Suprapubic skin (tissue), 4 donors: ENCODE measurements around the gene ATF2. TPM values are rescaled to one million over a fixed set of nuclear protein-coding genes. Genes with fewer than 3 reads are reported as not detected.

Experiments
- DNase-seq, 2 donors: peaks; one replicate each; pipeline ENCODE4 v3.0.0-alpha.2; 2019; ENCODE audit warnings: low spot score in 2 of 2
- H3K27ac ChIP-seq: fragments of 200-600 bp; sonication (generic); one replicate; pipeline ENCODE4 v1.5.1; 2019
- H3K27me3 ChIP-seq: fragments of 200-600 bp; sonication (generic); one replicate; pipeline ENCODE4 v1.5.1; 2019
- H3K36me3 ChIP-seq: fragments of 200-600 bp; sonication (generic); one replicate; pipeline ENCODE4 v1.5.1; 2019
- H3K4me1 ChIP-seq: fragments of 200-600 bp; sonication (generic); one replicate; pipeline ENCODE4 v1.5.1; 2019
- H3K4me3 ChIP-seq: fragments of 200-600 bp; sonication (generic); one replicate; pipeline ENCODE4 v1.5.1; 2019; ENCODE audit warnings: mild to moderate bottlenecking
- H3K9me3 ChIP-seq: fragments of 200-600 bp; sonication (generic); one replicate; pipeline ENCODE4 v1.5.1; 2019
- CTCF ChIP-seq, 2 donors: fragments of 200-600 bp in 1 of 2; fragments of 450-650 bp in 1 of 2; sonication (generic) in 1 of 2; IDR thresholded peaks; one replicate each; pipeline ENCODE4 v1.5.1; 2016 to 2019; ENCODE audit warnings: antibody characterized with exemption in 2 of 2, mild to moderate bottlenecking in 1 of 2, moderate library complexity in 1 of 2
- EP300 ChIP-seq: sonication (generic); formaldehyde crosslinking; IDR thresholded peaks from one replicate; pipeline ENCODE4 v1.6.1; 2017; ENCODE audit warnings: antibody characterized with exemption
- POLR2A ChIP-seq, 2 donors: fragments of 450-650 bp; IDR thresholded peaks; one replicate each; pipeline ENCODE4 v1.6.1; 2017; ENCODE audit warnings: antibody characterized with exemption in 2 of 2, mild to moderate bottlenecking in 2 of 2, moderate library complexity in 2 of 2
- POLR2AphosphoS5 ChIP-seq, 3 donors: sonication (generic); formaldehyde crosslinking; IDR thresholded peaks; one replicate each; pipeline ENCODE4 v1.6.1; 2017; ENCODE audit warnings: antibody characterized with exemption in 3 of 3
- WGBS: methylation state at CpG from one replicate; pipeline ENCODE4 v1.1.5; 2018; 5-methylcytosine and 5-hydroxymethylcytosine counted together
- total RNA-seq, 4 donors: library from RNA; depleted of rRNA; stranded (reverse); fragments of >200 nt; gene quantifications; one replicate each; pipeline ENCODE4 v1.1.0, GENCODE V29; 2016

ATF2 gene
- total RNA-seq, 4 donors from 2014 or later = 22.3 to 46.9 (median 27.0) TPM

DNA sequence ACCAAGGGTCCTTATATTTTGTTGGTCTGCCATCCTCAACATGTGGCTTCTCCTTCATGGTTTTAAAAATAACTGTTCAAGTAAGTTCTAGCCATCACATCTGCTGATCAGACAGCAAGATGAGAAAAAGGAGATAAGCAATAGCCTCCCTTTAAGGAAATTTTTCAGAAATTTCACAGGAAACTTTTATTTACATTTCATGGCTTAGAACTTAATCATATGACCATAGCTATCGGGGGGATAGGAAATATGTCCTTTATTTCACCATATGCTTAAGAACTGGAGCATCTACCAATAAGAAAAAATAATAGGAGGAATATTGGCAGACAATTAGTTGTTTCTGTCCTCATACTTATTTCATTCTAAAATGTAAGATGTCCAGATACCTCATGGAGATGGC, 16.2 kb downstream of the ATF2 start:
- Histone ChIP-seq H3K27me3 (no peaks in the 10 kb centered on the region), H3K4me1 (peaks cover 6% of the 10 kb centered on the region), H3K27ac (no peak overlapping the region), H3K36me3 (peaks cover 2% of the 10 kb centered on the region), H3K4me3 (no peak overlapping the region), H3K9me3 (no peaks in the 10 kb centered on the region)
- 80% methylated on average over 1 of the region's 1 CpG for WGBS
- no peak for DNase-seq
- no peak for TF ChIP-seq POLR2A (IDR thresholded peaks at IDR 0.05)
- no peak for TF ChIP-seq CTCF (IDR thresholded peaks at IDR 0.05)
- no peak for TF ChIP-seq EP300
- TF ChIP-seq POLR2AphosphoS5 (IDR thresholded peaks at IDR 0.05) = no peak

GRCh38 chr2:175147186-175147585, 20.8 kb downstream of the ATF2 start:
- no peaks in the 10 kb centered on the region for H3K27me3 ChIP-seq
- no peak for DNase-seq
- no peaks in the 10 kb centered on the region for H3K4me1 ChIP-seq
- H3K36me3 ChIP-seq = peaks cover 12% of the 10 kb centered on the region
- H3K27ac ChIP-seq = no peak overlapping the region
- TF ChIP-seq EP300 = no peak
- no peak for TF ChIP-seq POLR2AphosphoS5 (IDR thresholded peaks at IDR 0.05)
- no peak for TF ChIP-seq CTCF (IDR thresholded peaks at IDR 0.05)
- no peak for TF ChIP-seq POLR2A (IDR thresholded peaks at IDR 0.05)
- WGBS = 61% methylated on average over 4 of the region's 4 CpGs
- H3K9me3 ChIP-seq = no peaks in the 10 kb centered on the region
- H3K4me3 ChIP-seq = no peak overlapping the region

DNA sequence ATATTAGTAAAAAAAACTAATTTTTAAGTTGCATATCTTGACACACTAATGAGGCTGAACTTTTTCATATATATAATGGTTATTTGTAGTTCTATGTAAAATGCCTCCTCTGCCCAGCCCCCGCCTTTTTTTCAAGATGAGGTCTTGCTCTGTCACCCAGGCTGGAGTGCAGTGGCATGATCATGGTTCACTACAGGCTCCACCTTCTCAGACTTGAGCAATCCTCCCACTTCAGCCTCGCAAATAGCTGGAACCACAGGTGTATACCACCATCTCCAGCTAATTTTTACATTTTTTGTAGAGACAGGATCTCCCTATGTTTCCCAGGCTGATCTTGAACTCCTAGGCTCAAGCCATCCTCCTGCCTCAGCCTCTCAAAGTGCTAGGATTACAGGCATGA, 24.3 kb downstream of the ATF2 start:
- no peaks in the 10 kb centered on the region for H3K27me3 ChIP-seq
- DNase-seq = no peak
- no peaks in the 10 kb centered on the region for H3K9me3 ChIP-seq
- no peak for TF ChIP-seq CTCF (IDR thresholded peaks at IDR 0.05)
- no peak for TF ChIP-seq EP300
- no peak for TF ChIP-seq POLR2A (IDR thresholded peaks at IDR 0.05)
- peaks cover 11% of the 10 kb centered on the region for H3K36me3 ChIP-seq
- no peak overlapping the region for H3K27ac ChIP-seq
- H3K4me1 ChIP-seq = no peaks in the 10 kb centered on the region
- H3K4me3 ChIP-seq = no peak overlapping the region
- WGBS = 70% methylated on average over 2 of the region's 2 CpGs

- TF ChIP-seq POLR2AphosphoS5 (IDR thresholded peaks at IDR 0.05) (no peak), POLR2A (IDR thresholded peaks at IDR 0.05) (no peak), CTCF (IDR thresholded peaks at IDR 0.05) (no peak), EP300 (no peak)
- Histone ChIP-seq H3K36me3 (peaks cover 11% of the 10 kb centered on the region), H3K27ac (no peak overlapping the region), H3K27me3 (no peaks in the 10 kb centered on the region), H3K4me3 (no peak overlapping the region), H3K9me3 (no peaks in the 10 kb centered on the region), H3K4me1 (no peaks in the 10 kb centered on the region)
- 94% methylated on average over 1 of the region's 1 CpG for WGBS
- DNase-seq = no peak
Observed at GRCh38 chr2:175143191-175143590, 24.8 kb downstream of the ATF2 start.

GRCh38 chr2:175140332-175140731, 27.7 kb downstream of the ATF2 start:
- Histone ChIP-seq H3K9me3 (no peaks in the 10 kb centered on the region), H3K4me3 (no peak overlapping the region), H3K27ac (no peak overlapping the region), H3K36me3 (peaks cover 11% of the 10 kb centered on the region), H3K27me3 (no peaks in the 10 kb centered on the region), H3K4me1 (no peaks in the 10 kb centered on the region)
- 60% methylated on average over 2 of the region's 2 CpGs for WGBS
- no peak for TF ChIP-seq EP300
- DNase-seq = no peak

GRCh38 chr2:175137793-175138192, 30.2 kb downstream of the ATF2 start:
- Histone ChIP-seq H3K4me3 (no peak overlapping the region), H3K27me3 (no peaks in the 10 kb centered on the region), H3K4me1 (no peaks in the 10 kb centered on the region), H3K27ac (no peak overlapping the region), H3K36me3 (peaks cover 11% of the 10 kb centered on the region), H3K9me3 (no peaks in the 10 kb centered on the region)
- DNase-seq = no peak
- TF ChIP-seq POLR2A (IDR thresholded peaks at IDR 0.05) = no peak
- TF ChIP-seq POLR2AphosphoS5 (IDR thresholded peaks at IDR 0.05) = no peak
- TF ChIP-seq CTCF (IDR thresholded peaks at IDR 0.05) = no peak
- no peak for TF ChIP-seq EP300
- 80% methylated on average over 2 of the region's 2 CpGs for WGBS
